Mononuclear cell (primary cell): Measurements from ENCODE around the gene KCNMA1. TPM values are rescaled to one million over a fixed set of nuclear protein-coding genes. Genes with fewer than 3 reads are reported as not detected.

Source experiments
- H3K27me3 ChIP-seq: 2 replicates; pipeline ENCODE4 v1.6.0; 2011; ENCODE audit warnings: low read length, control low read depth; ENCODE audit not compliant: insufficient read depth
- H3K4me1 ChIP-seq: 2 replicates; pipeline ENCODE4 v1.5.1; 2011; ENCODE audit warnings: mild to moderate bottlenecking, low read length, control low read depth; ENCODE audit not compliant: insufficient read depth
- H3K4me3 ChIP-seq: 2 replicates; pipeline ENCODE4 v1.5.1; 2011; ENCODE audit warnings: mild to moderate bottlenecking, low read length, moderate library complexity
- H3K9me3 ChIP-seq: 2 replicates; pipeline ENCODE4 v1.5.1; 2011; ENCODE audit warnings: low read depth, mild to moderate bottlenecking, control low read depth, low read length
- total RNA-seq: library from RNA; depleted of rRNA; stranded (reverse); fragments of >200 nt; gene quantifications from one replicate; pipeline ENCODE4 v1.2.3, GENCODE V29; 2012

KCNMA1 gene
- total RNA-seq, 1 donor, result 0.42 TPM

DNA sequence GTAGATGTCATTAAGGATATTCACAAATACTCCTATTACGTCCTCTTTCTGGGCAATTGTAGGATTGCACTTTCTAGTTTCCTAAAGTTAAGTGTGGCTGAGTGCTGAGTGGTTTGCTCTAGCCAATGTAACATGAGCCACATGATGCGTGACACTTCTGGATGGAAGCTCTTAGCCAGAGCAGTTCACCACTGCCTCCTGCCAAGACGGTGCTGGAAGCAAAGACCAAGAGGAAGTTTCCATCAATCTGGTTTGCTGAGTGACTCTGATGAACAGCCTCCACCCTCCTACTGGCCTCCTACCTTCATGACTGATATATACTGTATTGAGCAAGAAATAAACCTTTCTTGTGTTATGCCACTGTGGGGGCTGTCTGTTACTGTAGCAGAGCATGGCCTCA lies 318.1 kb downstream of the KCNMA1 start:
- Histone ChIP-seq H3K27me3 (no peaks in the 10 kb centered on the region), H3K9me3 (no peaks in the 10 kb centered on the region), H3K4me3 (no peak overlapping the region), H3K4me1 (no peaks in the 10 kb centered on the region)

DNA sequence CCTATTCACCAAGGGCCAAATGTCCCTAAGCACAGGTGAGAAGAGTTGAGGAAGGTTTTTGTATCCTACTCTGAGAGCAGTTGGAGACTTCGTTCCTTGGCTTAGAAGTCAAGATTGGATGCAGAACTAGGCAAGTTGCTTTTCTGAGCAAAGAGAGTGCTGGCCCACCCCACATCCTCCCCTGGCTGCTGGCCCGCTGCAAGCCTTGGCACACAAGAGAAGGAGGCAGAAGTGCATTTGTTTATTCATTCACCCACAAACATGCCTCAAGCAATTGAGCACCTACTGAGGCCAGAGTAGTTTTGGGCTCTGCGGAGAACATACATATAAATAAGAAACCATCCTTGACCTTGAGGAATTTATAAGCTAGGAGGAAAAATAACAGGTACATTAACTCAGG lies 318.9 kb downstream of the KCNMA1 start:
- no peaks in the 10 kb centered on the region for H3K9me3 ChIP-seq
- no peak overlapping the region for H3K4me3 ChIP-seq
- no peaks in the 10 kb centered on the region for H3K4me1 ChIP-seq
- H3K27me3 ChIP-seq, result no peaks in the 10 kb centered on the region

DNA sequence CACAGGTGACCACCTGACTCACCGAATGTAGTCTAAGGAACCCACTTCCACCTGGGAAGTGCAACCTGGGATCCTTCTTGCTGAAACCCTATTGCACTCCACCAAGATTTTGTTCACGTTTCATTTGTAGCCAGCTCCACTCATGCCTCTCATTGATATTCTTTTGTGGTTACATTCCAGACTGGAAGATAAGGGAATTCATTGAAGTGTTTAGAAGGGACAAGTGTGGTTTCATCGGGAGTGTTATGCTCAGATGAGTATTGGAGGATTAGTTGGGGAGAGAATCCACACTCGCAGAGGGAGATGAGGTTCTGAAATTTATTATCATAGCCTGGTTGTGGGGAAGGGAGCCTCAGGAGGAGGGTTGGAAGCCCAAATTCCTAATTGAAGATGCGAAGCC lies 320.4 kb downstream of the KCNMA1 start:
- Histone ChIP-seq H3K27me3 (no peaks in the 10 kb centered on the region), H3K9me3 (no peaks in the 10 kb centered on the region), H3K4me3 (no peak overlapping the region), H3K4me1 (no peaks in the 10 kb centered on the region)

- no peaks in the 10 kb centered on the region for H3K9me3 ChIP-seq
- no peak overlapping the region for H3K4me3 ChIP-seq
- H3K4me1 ChIP-seq, result no peaks in the 10 kb centered on the region
- no peaks in the 10 kb centered on the region for H3K27me3 ChIP-seq
Observed at GRCh38 chr10:77315496-77316129, 322.0 kb downstream of the KCNMA1 start.

- H3K9me3 ChIP-seq, result no peaks in the 10 kb centered on the region
- no peaks in the 10 kb centered on the region for H3K27me3 ChIP-seq
- no peak overlapping the region for H3K4me3 ChIP-seq
- H3K4me1 ChIP-seq, result no peaks in the 10 kb centered on the region
Observed at GRCh38 chr10:77313066-77313750, 324.4 kb downstream of the KCNMA1 start.

- Histone ChIP-seq H3K27me3 (no peaks in the 10 kb centered on the region), H3K4me1 (no peaks in the 10 kb centered on the region), H3K4me3 (no peak overlapping the region), H3K9me3 (no peaks in the 10 kb centered on the region)
Observed at GRCh38 chr10:77311186-77311585, 326.4 kb downstream of the KCNMA1 start.

GRCh38 chr10:77310288-77310840 lies 327.2 kb downstream of the KCNMA1 start:
- Histone ChIP-seq H3K27me3 (no peaks in the 10 kb centered on the region), H3K9me3 (no peaks in the 10 kb centered on the region), H3K4me3 (no peak overlapping the region), H3K4me1 (no peaks in the 10 kb centered on the region)

DNA sequence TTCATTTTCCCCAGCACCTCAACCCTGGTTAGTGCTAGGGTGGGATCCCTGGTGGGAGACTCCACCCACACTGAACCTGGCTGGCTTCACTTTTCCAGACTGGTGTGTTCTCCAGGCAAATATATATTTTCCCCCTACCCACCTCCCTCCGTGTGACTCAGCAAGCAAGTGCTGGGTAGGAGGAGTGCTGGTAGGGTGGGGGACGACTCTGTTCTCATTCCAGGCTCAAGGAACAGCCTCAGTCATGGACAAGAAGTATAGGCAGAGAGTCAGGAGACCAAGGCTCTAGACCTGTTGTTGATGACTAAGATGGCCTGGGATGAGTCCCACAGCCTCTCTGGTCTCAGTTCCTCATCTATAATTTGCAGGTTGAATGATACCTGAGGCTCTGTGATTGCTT lies 328.1 kb downstream of the KCNMA1 start:
- Histone ChIP-seq H3K4me3 (no peak overlapping the region), H3K27me3 (no peaks in the 10 kb centered on the region), H3K4me1 (no peaks in the 10 kb centered on the region), H3K9me3 (no peaks in the 10 kb centered on the region)

DNA sequence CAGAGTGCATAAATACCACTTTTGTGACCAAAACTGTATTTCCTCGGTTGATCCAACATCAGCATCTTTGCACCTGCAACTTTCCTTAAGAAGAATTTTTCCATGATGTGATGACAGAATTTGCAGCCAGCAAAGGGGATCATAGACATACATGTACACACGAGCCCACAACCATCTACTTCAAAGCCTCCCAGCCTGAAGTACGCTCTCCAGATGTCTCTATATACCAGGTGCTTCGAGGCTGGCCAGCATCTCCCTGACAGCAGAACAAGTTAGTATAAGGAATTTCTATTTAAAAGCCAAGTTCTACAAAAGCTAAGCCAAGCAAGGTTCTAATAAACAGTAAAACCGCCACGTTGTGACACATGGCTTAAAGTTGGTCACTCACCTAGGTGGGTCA lies 328.5 kb downstream of the KCNMA1 start:
- no peaks in the 10 kb centered on the region for H3K27me3 ChIP-seq
- H3K9me3 ChIP-seq, result no peaks in the 10 kb centered on the region
- H3K4me1 ChIP-seq, result no peaks in the 10 kb centered on the region
- H3K4me3 ChIP-seq, result no peak overlapping the region

DNA sequence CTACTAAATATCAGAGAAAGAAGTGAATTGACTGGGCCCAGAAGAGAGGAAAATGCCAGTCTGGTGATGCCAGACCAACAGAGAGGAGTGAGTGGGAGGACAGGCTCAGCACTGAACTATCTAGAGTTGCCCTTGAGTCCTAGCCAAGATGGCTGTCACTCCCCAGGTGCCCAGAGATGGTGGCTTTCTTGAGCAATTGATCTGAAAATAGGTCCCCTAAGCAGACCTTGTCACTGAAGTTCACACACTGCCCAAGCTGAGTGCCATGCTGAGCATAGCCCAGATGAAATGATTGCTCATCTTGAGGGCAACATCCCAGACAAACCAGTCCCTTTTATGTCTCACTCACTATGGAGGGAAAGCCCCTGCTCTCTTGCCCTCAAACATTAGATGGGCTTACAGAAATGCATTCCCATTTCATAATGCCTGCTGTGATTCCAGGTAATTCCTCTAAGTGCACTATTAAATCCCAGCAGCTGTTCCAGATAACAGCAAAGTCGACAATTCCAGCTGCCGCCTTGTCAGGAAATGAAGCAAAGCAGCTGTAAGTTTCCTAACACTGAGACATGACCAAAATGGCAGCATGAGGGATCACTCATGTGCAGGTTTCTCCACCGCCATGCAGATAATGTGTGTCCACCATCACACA lies 329.4 kb downstream of the KCNMA1 start:
- H3K4me3 ChIP-seq, result no peak overlapping the region
- H3K9me3 ChIP-seq, result no peaks in the 10 kb centered on the region
- H3K27me3 ChIP-seq, result no peaks in the 10 kb centered on the region
- H3K4me1 ChIP-seq, result no peaks in the 10 kb centered on the region

GRCh38 chr10:77306666-77307065 lies 330.9 kb downstream of the KCNMA1 start:
- H3K9me3 ChIP-seq, result no peaks in the 10 kb centered on the region
- no peak overlapping the region for H3K4me3 ChIP-seq
- H3K27me3 ChIP-seq, result no peaks in the 10 kb centered on the region
- no peaks in the 10 kb centered on the region for H3K4me1 ChIP-seq

GRCh38 chr10:77305650-77306632 lies 331.7 kb downstream of the KCNMA1 start:
- H3K4me1 ChIP-seq, result no peaks in the 10 kb centered on the region
- H3K27me3 ChIP-seq, result no peaks in the 10 kb centered on the region
- no peaks in the 10 kb centered on the region for H3K9me3 ChIP-seq
- no peak overlapping the region for H3K4me3 ChIP-seq

- H3K27me3 ChIP-seq, result no peaks in the 10 kb centered on the region
- no peaks in the 10 kb centered on the region for H3K4me1 ChIP-seq
- no peak overlapping the region for H3K4me3 ChIP-seq
- no peaks in the 10 kb centered on the region for H3K9me3 ChIP-seq
Observed at GRCh38 chr10:77304192-77304591, 333.4 kb downstream of the KCNMA1 start.

DNA sequence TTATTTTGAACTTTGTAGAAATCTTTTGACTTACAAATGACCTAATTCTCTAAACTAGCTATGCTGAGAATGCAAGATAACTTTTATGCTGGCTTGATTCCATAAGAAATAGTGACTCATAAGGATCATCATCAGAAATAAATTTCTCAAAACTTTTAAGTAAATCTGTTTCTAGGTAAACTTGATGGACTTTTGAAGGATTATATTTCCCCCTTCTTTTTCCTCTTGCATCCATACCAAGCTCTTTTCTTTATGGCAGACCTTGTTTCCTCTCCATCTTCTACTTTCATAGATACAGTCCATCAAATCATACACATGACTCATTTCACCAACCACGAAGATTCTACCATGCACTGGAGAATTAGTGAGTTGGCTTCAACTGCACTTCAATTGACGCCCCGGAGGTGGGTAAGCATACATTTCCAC lies 336.3 kb downstream of the KCNMA1 start:
- Histone ChIP-seq H3K27me3 (no peaks in the 10 kb centered on the region), H3K4me3 (no peak overlapping the region), H3K9me3 (no peaks in the 10 kb centered on the region), H3K4me1 (no peaks in the 10 kb centered on the region)
